Measurements from ENCODE around the gene SPTLC2. TPM values are rescaled to one million over a fixed set of nuclear protein-coding genes. Genes with fewer than 3 reads are reported as not detected.
A peak's percentile ranks its signal among the peaks of the same experiment; 100 is the strongest.

The SPTLC2 gene
- total RNA-seq, 4 donors from 2014 or later, result 21.6 to 35.5 (median 29.8) TPM

- no peaks in the 10 kb centered on the region for H3K36me3 ChIP-seq
- H3K27ac ChIP-seq, result no peak overlapping the region
- no peak overlapping the region for H3K4me3 ChIP-seq
- DNase-seq, result no peak
- no peak for TF ChIP-seq CTCF (IDR thresholded peaks at IDR 0.05)
- TF ChIP-seq POLR2A (IDR thresholded peaks at IDR 0.05), result no peak
- no peaks in the 10 kb centered on the region for H3K4me1 ChIP-seq
- H3K9me3 ChIP-seq, result no peaks in the 10 kb centered on the region
- H3K27me3 ChIP-seq, result no peaks in the 10 kb centered on the region
Measured at GRCh38 chr14:77630111-77630510, 13.7 kb upstream of the SPTLC2 start.

- H3K4me3 ChIP-seq, result no peak overlapping the region
- no peaks in the 10 kb centered on the region for H3K36me3 ChIP-seq
- H3K9me3 ChIP-seq, result no peaks in the 10 kb centered on the region
- peaks cover 0 to 4% (median 0%) of the 10 kb centered on the region in 4 donors for H3K4me1 ChIP-seq
- H3K27ac ChIP-seq, result no peak overlapping the region
- TF ChIP-seq CTCF (IDR thresholded peaks at IDR 0.05) (no peak), POLR2A (IDR thresholded peaks at IDR 0.05) (no peak)
- no peaks in the 10 kb centered on the region for H3K27me3 ChIP-seq
- no peak for DNase-seq
Measured at GRCh38 chr14:77625360-77625759, 8.9 kb upstream of the SPTLC2 start.

- H3K4me1 ChIP-seq, result peaks cover 0 to 4% (median 0%) of the 10 kb centered on the region in 4 donors
- H3K27me3 ChIP-seq, result no peaks in the 10 kb centered on the region
- H3K27ac ChIP-seq, result peak overlapping the region in 1 of 4 donors; percentile 60
- no peak for DNase-seq
- no peak for TF ChIP-seq POLR2A (IDR thresholded peaks at IDR 0.05)
- TF ChIP-seq CTCF (IDR thresholded peaks at IDR 0.05), result no peak
- H3K4me3 ChIP-seq, result no peak overlapping the region
- no peaks in the 10 kb centered on the region for H3K9me3 ChIP-seq
- no peaks in the 10 kb centered on the region for H3K36me3 ChIP-seq
Measured at GRCh38 chr14:77623201-77623600, 6.8 kb upstream of the SPTLC2 start.

GRCh38 chr14:77622366-77622961, 6.0 kb upstream of the SPTLC2 start:
- no peaks in the 10 kb centered on the region for H3K9me3 ChIP-seq
- peak overlapping the region in 2 of 4 donors; percentile 19 to 45 for H3K27ac ChIP-seq

GRCh38 chr14:77620222-77620870, 3.9 kb upstream of the SPTLC2 start:
- Histone ChIP-seq H3K36me3 (no peaks in the 10 kb centered on the region), H3K27ac (no peak overlapping the region), H3K4me1 (peaks cover 0 to 4% (median 0%) of the 10 kb centered on the region in 4 donors), H3K27me3 (no peaks in the 10 kb centered on the region), H3K4me3 (no peak overlapping the region), H3K9me3 (no peaks in the 10 kb centered on the region)
- DNase-seq, result no peak
- TF ChIP-seq CTCF (IDR thresholded peaks at IDR 0.05) (no peak), POLR2A (IDR thresholded peaks at IDR 0.05) (no peak)

More at GRCh38 chr14:77622366-77622961, 6.0 kb upstream of the SPTLC2 start:
- Histone ChIP-seq H3K27me3 (no peaks in the 10 kb centered on the region), H3K4me1 (peaks cover 0 to 4% (median 0%) of the 10 kb centered on the region in 4 donors), H3K36me3 (no peaks in the 10 kb centered on the region), H3K4me3 (no peak overlapping the region)
- peak in 2 of 3 donors; percentile 75 to 89 for DNase-seq
- TF ChIP-seq CTCF (IDR thresholded peaks at IDR 0.05) (no peak), POLR2A (IDR thresholded peaks at IDR 0.05) (no peak)
